Measurements from ENCODE around the gene BCL2L11. TPM values are rescaled to one million over a fixed set of nuclear protein-coding genes. Genes with fewer than 3 reads are reported as not detected.

BCL2L11 gene
- total RNA-seq, 2 experiments from 2014 or later = 21.9 to 25.6 TPM

DNA sequence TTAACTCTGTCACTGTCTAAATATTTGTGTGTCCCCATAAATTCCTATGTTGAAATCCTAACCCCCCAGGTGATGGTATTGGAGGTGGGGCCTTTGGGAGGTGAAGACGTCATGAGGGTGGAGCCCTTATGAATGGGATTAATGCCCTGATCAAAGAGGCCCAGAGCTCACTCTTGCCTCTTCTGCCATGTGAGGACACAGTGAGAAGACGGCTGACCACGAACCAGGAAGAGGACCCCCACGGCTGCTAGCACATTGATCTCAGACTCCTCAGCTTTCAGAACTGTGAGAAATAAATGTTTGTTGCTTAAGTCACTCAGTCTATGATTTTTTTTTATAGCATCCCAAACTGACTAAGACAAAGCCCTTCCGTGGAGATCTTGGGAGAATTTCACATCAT lies 71.2 kb downstream of the BCL2L11 start:
- DNase-seq = no peak
- CTCF ChIA-PET = no interaction called here
- no peaks in the 10 kb centered on the region for H3K4me1 Mint-ChIP-seq (ENCODE audit: low read depth)
- H3K9me3 Mint-ChIP-seq = no peaks in the 10 kb centered on the region
- intact Hi-C loops (cut with micrococcal nuclease) = no loop called here
- peaks cover 2% of the 10 kb centered on the region for H3K27me3 Mint-ChIP-seq
- H3K36me3 Mint-ChIP-seq = no peaks in the 10 kb centered on the region
- H3K27ac Mint-ChIP-seq = no peak overlapping the region
- POLR2A ChIA-PET = no interaction called here
- no peak overlapping the region for H3K4me3 Mint-ChIP-seq

DNA sequence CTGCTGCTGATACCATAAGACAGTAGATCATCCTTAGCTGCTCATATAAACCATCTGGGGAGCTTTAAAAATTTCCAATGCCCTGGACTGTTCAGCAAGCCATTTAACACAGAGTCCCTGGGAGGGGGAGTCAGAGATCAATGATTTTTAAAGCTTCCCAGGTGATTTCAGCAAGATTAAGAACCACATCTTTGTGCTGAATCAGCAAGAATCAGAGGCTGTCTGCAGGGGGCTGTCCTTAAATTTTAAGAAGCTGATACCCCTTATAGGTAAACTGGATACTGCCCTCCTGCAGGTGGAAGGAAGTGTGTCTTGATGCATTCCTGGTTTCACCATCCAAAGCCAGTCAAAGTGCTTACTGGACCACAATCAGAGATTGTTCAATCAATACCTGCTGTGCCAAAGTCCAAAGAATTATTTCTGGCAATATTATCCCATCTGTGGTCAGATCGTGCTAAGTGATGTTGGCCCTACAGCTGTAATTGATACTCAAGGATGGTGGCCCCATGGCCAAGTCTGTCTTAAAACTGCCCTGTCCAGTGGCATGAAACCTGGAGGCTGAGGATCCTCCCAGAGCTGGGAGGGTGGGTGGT lies 72.2 kb downstream of the BCL2L11 start:
- H3K36me3 Mint-ChIP-seq = no peaks in the 10 kb centered on the region
- H3K4me1 Mint-ChIP-seq (ENCODE audit: low read depth) = no peaks in the 10 kb centered on the region
- no peak overlapping the region for H3K4me3 Mint-ChIP-seq
- DNase-seq = no peak
- CTCF ChIA-PET = no interaction called here
- no peak overlapping the region for H3K27ac Mint-ChIP-seq
- intact Hi-C loops (cut with micrococcal nuclease) = no loop called here
- POLR2A ChIA-PET = no interaction called here
- H3K9me3 Mint-ChIP-seq = no peaks in the 10 kb centered on the region
- H3K27me3 Mint-ChIP-seq = peaks cover 2% of the 10 kb centered on the region

DNA sequence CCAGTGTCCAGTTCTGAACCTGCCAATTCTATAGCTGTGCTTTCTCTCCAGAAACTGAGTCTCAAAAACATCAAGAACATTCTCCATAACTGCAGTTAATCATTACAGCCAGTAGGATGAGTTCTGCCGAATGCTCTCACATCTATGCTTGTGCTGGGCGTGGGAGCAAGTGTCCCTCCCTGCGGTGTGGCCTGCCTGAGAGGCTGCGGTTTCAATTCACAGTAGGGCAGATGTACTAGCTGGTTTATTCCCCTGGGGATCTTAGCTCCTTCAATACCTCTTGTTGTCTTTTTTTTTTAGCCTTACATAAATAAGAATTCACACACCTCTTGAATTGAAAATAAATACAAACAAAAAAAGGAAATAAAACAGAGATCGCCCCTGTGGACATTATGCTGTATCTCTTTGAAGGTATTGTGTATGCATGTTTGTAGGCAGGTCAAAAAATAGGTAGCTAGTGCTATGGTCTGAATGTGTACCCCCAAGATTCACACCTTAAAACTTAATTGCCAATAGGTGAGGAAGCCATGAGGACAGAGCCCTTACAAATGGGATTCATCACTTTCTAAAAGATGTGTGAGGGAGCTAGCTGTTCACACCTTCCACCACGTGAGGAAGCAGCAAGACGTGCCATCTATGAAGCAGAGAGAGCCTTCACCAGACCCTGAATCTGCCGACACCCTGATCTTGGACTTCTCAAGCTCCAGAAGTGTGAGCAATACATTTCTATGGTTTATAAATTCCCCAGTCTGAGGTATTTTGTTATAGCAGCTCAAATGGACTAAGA lies 74.3 kb downstream of the BCL2L11 start:
- CTCF ChIA-PET = interaction anchor here (0.5 kb wide), 1 partner anchor 72 kb away, joined by 3 read pairs; no protein-coding TSS in a partner anchor
- no peak for DNase-seq
- no peaks in the 10 kb centered on the region for H3K9me3 Mint-ChIP-seq
- peaks cover 8% of the 10 kb centered on the region for H3K27me3 Mint-ChIP-seq
- POLR2A ChIA-PET = no interaction called here
- no peaks in the 10 kb centered on the region for H3K36me3 Mint-ChIP-seq
- no peaks in the 10 kb centered on the region for H3K4me1 Mint-ChIP-seq (ENCODE audit: low read depth)
- intact Hi-C loops (cut with micrococcal nuclease) = no loop called here
- no peak overlapping the region for H3K4me3 Mint-ChIP-seq
- H3K27ac Mint-ChIP-seq = no peak overlapping the region

DNA sequence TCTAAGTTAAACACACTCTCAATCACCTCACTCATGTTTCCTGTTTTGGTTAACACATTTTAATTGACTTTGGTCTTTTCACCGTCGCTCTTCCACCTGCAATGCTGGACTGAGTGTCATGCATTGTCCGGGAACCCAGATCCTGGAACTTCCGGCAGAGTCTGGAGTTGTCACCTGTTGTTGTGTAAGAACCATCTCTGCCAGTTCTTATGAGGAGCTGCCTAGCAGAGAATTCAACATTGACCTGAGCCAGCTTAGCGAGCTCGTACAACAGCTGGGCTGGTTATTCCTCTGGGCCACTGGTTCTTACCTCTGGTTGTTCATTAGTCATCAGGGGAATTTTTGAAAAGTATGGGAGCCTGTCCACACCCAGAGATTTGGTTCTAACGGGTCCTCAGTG lies 75.7 kb downstream of the BCL2L11 start:
- H3K4me3 Mint-ChIP-seq = no peak overlapping the region
- no peaks in the 10 kb centered on the region for H3K36me3 Mint-ChIP-seq
- intact Hi-C loops (cut with micrococcal nuclease) = no loop called here
- peaks cover 8% of the 10 kb centered on the region for H3K27me3 Mint-ChIP-seq
- DNase-seq = no peak
- no peaks in the 10 kb centered on the region for H3K4me1 Mint-ChIP-seq (ENCODE audit: low read depth)
- POLR2A ChIA-PET = no interaction called here
- CTCF ChIA-PET = no interaction called here
- H3K27ac Mint-ChIP-seq = no peak overlapping the region
- no peaks in the 10 kb centered on the region for H3K9me3 Mint-ChIP-seq

DNA sequence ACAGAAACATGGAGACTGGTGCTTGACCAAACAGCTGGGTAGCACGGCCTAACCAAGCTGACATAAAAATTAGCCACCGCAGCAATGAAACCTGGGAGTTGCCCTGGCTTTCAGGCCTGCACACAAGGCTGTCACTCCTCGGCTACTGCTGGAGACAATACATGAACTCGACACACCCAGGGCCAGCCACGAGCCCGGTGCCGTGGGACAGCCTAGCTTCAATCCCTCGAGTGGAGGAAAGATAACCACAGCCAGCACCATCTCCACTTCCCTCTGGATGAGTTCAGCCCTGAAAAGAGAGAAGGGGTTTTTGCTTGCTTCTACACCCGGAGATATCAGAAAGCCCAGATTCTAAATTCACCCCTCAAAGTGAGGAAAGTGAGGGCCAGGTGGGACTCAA lies 78.0 kb downstream of the BCL2L11 start:
- no peak overlapping the region for H3K4me3 Mint-ChIP-seq
- peaks cover 8% of the 10 kb centered on the region for H3K27me3 Mint-ChIP-seq
- no peaks in the 10 kb centered on the region for H3K36me3 Mint-ChIP-seq
- ChIA-PET CTCF (no interaction called here), POLR2A (interaction anchor here (0.6 kb wide), 1 partner anchor 1943 kb away, joined by 3 read pairs; no protein-coding TSS in a partner anchor)
- H3K4me1 Mint-ChIP-seq (ENCODE audit: low read depth) = no peaks in the 10 kb centered on the region
- H3K27ac Mint-ChIP-seq = no peak overlapping the region
- no peaks in the 10 kb centered on the region for H3K9me3 Mint-ChIP-seq
- DNase-seq = no peak
- intact Hi-C loops (cut with micrococcal nuclease) = no loop called here

DNA sequence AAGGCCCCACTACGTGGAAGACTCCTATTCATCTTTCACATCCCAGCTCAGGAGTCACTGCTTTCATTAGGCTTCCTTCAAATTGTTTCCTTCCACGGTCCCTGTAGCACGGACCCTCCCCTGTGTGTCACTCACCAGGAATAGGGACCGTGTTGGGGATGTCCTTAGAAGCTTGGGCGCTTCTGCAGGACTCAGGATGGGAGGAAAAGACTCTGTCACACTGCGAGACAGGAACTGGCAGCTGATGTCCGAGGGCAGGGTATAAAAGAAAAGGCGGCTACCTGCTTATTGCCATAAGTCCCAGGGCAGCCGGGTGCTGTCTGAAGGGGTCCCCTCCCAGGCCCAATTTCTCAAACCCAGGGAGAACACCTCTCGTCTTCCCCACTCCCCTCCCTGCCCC lies 79.1 kb downstream of the BCL2L11 start:
- POLR2A ChIA-PET = no interaction called here
- DNase-seq = no peak
- H3K4me3 Mint-ChIP-seq = no peak overlapping the region
- peaks cover 8% of the 10 kb centered on the region for H3K27me3 Mint-ChIP-seq
- H3K36me3 Mint-ChIP-seq = no peaks in the 10 kb centered on the region
- no peak overlapping the region for H3K27ac Mint-ChIP-seq
- intact Hi-C loops (cut with micrococcal nuclease) = no loop called here
- CTCF ChIA-PET = no interaction called here
- H3K4me1 Mint-ChIP-seq (ENCODE audit: low read depth) = no peaks in the 10 kb centered on the region
- H3K9me3 Mint-ChIP-seq = no peaks in the 10 kb centered on the region

DNA sequence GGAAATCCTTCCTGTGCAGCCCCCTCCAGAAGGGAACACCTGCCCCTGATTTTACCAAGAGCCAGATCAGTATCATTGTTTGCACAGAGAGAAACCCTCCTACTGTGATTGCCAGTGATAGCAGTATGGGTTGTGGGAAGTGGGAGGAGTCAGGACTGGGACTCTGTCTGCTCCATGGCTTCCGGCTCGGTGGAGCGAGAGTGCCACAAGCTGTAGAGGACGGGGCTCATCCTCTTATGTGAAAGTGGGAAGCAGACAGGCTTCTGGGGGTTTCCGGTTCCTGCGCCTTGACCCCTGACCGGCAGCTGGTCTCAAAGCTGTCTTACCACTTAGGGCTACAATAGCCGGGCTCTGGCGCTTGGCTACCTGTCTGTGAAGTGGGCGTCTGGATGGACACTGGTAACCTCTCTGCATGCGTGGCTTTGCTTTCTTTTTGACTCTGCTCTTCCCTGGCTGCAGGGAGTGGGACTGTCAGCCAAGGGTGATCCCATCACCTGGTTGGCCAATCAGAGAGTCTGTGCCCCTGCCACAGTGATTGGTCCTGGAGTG lies 79.7 kb downstream of the BCL2L11 start:
- no peaks in the 10 kb centered on the region for H3K4me1 Mint-ChIP-seq (ENCODE audit: low read depth)
- no peak overlapping the region for H3K4me3 Mint-ChIP-seq
- POLR2A ChIA-PET = no interaction called here
- no peak for DNase-seq
- no peaks in the 10 kb centered on the region for H3K9me3 Mint-ChIP-seq
- H3K27me3 Mint-ChIP-seq = peaks cover 8% of the 10 kb centered on the region
- intact Hi-C loops (cut with micrococcal nuclease) = no loop called here
- no peak overlapping the region for H3K27ac Mint-ChIP-seq
- CTCF ChIA-PET = no interaction called here
- no peaks in the 10 kb centered on the region for H3K36me3 Mint-ChIP-seq

DNA sequence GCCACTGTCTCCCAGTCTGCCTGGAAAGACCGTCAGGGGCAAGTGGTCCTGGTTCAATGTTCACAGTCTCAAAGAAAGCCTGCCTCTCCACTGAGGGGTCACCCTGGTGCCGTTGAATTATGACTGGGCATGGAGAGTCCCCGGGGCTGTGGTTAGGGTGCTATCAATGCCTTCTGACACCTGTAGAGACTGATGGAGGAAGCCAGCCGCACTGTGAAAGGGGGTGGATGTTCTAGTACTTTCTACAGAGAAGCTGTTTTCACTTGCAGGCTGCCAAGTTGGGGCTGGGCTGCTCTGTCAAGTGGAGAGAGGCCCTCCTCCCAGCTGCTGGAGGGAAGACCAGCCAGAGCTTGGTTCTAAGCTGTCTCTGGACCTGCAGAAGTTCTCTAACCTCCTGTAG lies 80.5 kb downstream of the BCL2L11 start:
- Mint-ChIP-seq H3K27me3 (peaks cover 8% of the 10 kb centered on the region), H3K4me1 (ENCODE audit: low read depth) (no peaks in the 10 kb centered on the region), H3K9me3 (no peaks in the 10 kb centered on the region), H3K27ac (no peak overlapping the region), H3K4me3 (no peak overlapping the region), H3K36me3 (no peaks in the 10 kb centered on the region)
- CTCF ChIA-PET = no interaction called here
- intact Hi-C loops (cut with micrococcal nuclease) = no loop called here
- no peak for DNase-seq
- POLR2A ChIA-PET = no interaction called here

DNA sequence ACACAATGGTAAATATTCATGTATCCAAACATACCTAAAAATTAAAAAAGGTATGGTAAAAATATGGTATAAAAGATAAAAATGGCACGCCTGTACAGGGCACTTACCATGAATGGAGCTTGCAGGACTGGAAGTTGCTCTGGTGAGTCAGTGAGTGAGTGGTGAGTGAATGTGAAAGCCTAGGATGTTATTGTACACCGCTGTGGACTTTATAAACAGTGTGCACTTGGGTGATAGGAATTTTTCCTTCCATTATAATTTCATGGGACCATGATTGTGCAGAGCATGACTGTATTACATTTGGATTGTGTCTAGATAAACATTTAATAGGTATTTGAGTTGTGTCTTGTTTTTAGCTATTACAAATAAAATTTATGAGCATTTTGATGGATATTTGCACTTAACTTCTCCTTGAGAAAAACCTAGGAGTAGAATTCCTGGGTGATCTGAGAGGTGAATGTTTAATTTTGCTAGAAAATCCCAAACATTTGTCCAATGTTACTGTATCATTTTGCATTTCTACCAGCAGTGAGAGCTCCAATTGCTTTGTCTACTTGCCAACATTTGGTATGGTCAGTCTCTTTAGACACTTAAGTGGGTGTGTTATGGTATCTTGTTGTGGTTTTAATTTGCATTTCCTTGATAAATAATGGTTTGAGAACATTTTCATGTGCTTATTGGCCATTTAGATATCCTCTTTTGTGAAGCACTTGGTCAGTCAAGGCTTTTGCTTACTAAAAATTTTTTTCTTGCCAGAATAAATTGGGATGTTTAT lies 81.7 kb downstream of the BCL2L11 start:
- Mint-ChIP-seq H3K27me3 (peaks cover 8% of the 10 kb centered on the region), H3K27ac (no peak overlapping the region), H3K36me3 (no peaks in the 10 kb centered on the region), H3K4me1 (ENCODE audit: low read depth) (no peaks in the 10 kb centered on the region), H3K9me3 (no peaks in the 10 kb centered on the region), H3K4me3 (no peak overlapping the region)
- intact Hi-C loops (cut with micrococcal nuclease) = no loop called here
- ChIA-PET POLR2A (no interaction called here), CTCF (no interaction called here)
- DNase-seq = no peak

DNA sequence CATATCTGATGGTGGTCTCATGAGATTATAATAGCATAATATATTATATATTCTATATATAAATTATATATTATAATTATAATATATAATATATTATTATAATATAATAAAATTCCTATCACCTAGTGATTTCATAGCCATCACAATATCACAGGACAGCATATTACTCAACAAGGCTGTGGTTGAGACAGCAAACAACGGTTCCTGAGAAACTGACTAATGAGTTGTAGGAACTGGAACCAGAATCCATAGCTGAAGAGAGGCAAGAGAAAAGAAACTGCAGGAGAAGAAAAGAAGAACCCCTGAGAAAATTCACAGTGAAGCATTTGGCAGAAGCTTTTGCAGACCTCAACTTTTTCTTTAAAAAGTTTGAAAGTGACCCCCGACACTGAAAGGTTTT lies 84.0 kb downstream of the BCL2L11 start:
- Mint-ChIP-seq H3K27me3 (peaks cover 7% of the 10 kb centered on the region), H3K9me3 (no peaks in the 10 kb centered on the region), H3K27ac (no peak overlapping the region), H3K4me3 (no peak overlapping the region), H3K36me3 (no peaks in the 10 kb centered on the region), H3K4me1 (ENCODE audit: low read depth) (peaks cover 11% of the 10 kb centered on the region)
- POLR2A ChIA-PET = no interaction called here
- CTCF ChIA-PET = no interaction called here
- no peak for DNase-seq
- intact Hi-C loops (cut with micrococcal nuclease) = no loop called here

DNA sequence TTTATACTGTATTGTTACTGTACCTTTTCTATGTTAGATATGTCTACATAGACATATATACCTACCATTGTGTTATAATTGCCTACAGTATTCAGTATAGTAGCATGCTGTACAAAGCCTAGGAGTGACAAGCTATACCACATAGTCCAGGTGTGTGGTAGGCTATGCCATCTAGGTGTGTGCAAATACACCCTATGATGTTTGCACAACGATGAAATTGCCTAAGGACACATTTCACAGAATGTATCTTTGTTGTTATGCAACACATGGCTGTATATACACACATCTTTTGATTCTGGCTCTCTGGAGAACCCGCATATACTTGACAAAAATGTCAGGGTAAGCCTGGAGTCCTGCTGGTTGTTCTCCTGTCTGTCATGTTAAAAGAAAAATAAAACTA lies 85.1 kb downstream of the BCL2L11 start:
- Mint-ChIP-seq H3K27ac (no peak overlapping the region), H3K4me3 (no peak overlapping the region), H3K36me3 (no peaks in the 10 kb centered on the region), H3K27me3 (peaks cover 5% of the 10 kb centered on the region), H3K4me1 (ENCODE audit: low read depth) (peaks cover 11% of the 10 kb centered on the region), H3K9me3 (no peaks in the 10 kb centered on the region)
- DNase-seq = no peak
- ChIA-PET POLR2A (no interaction called here), CTCF (no interaction called here)
- intact Hi-C loops (cut with micrococcal nuclease) = no loop called here

DNA sequence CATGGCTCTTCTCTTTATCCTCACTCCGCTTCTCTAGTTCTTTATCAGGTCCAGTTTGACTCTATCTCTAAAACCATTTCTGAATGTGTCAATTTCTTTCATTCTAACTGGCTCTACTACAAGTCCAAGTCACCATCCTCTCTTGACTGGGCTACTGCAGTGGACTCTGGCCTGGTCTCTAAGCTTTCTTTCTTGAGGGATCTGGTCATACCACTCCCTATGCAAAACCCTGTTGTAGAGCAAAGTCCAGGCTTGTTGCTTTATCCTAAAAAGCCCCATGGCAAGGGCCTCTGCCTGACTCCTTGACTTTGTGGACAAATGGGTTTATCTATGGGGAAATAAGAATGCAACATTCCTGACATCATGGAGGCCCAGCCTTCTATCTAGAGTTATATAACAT lies 87.1 kb downstream of the BCL2L11 start:
- peaks cover 9% of the 10 kb centered on the region for H3K9me3 Mint-ChIP-seq
- H3K27me3 Mint-ChIP-seq = peaks cover 5% of the 10 kb centered on the region
- ChIA-PET CTCF (no interaction called here), POLR2A (no interaction called here)
- intact Hi-C loops (cut with micrococcal nuclease) = no loop called here
- H3K4me3 Mint-ChIP-seq = no peak overlapping the region
- H3K4me1 Mint-ChIP-seq (ENCODE audit: low read depth) = peaks cover 11% of the 10 kb centered on the region
- no peak for DNase-seq
- peaks cover 3% of the 10 kb centered on the region for H3K36me3 Mint-ChIP-seq
- no peak overlapping the region for H3K27ac Mint-ChIP-seq
